ENCODE results near the gene MBNL3. TPM values are rescaled to one million over a fixed set of nuclear protein-coding genes. Genes with fewer than 3 reads are reported as not detected.

The MBNL3 gene
- total RNA-seq, 6 experiments from 2014 or later: 0.17 to 0.66 (median 0.38) TPM

DNA sequence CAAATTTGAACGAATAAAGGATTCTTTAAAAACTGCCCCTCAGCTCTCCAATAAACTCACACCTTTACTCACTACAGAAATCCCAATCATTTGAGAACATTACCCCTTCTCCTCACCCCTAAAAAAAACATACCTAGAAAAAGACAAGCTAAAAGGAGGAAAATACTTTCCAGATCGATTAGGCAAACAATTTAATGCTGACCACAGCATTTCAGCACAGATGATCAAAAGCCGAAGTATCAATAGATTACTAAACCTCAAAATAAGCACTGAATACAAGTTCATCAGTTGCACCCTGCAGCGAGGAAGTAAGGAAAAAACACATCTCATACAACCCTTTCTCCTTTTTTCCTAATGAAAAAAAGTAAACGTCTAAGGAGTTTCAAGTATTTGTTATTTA lies 65.5 kb downstream of the MBNL3 start:
- no peak overlapping the region for H3K27ac Mint-ChIP-seq
- peaks cover 6% of the 10 kb centered on the region; the same call in 1 of the 2 replicates for H3K4me1 Mint-ChIP-seq (ENCODE audit: low read depth)
- no peaks in the 10 kb centered on the region; the same call in 1 of the 2 replicates for H3K27me3 Mint-ChIP-seq (ENCODE audit: insufficient read depth)
- H3K9me3 Mint-ChIP-seq: no peaks in the 10 kb centered on the region
- no peaks in the 10 kb centered on the region for H3K36me3 Mint-ChIP-seq (ENCODE audit: low read depth)
- TF ChIP-seq, protein P1, sequence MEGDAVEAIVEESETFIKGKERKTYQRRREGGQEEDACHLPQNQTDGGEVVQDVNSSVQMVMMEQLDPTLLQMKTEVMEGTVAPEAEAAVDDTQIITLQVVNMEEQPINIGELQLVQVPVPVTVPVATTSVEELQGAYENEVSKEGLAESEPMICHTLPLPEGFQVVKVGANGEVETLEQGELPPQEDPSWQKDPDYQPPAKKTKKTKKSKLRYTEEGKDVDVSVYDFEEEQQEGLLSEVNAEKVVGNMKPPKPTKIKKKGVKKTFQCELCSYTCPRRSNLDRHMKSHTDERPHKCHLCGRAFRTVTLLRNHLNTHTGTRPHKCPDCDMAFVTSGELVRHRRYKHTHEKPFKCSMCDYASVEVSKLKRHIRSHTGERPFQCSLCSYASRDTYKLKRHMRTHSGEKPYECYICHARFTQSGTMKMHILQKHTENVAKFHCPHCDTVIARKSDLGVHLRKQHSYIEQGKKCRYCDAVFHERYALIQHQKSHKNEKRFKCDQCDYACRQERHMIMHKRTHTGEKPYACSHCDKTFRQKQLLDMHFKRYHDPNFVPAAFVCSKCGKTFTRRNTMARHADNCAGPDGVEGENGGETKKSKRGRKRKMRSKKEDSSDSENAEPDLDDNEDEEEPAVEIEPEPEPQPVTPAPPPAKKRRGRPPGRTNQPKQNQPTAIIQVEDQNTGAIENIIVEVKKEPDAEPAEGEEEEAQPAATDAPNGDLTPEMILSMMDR (IDR thresholded peaks at IDR 0.05): no peak
- no peak for DNase-seq
- H3K4me3 Mint-ChIP-seq: no peak overlapping the region

DNA sequence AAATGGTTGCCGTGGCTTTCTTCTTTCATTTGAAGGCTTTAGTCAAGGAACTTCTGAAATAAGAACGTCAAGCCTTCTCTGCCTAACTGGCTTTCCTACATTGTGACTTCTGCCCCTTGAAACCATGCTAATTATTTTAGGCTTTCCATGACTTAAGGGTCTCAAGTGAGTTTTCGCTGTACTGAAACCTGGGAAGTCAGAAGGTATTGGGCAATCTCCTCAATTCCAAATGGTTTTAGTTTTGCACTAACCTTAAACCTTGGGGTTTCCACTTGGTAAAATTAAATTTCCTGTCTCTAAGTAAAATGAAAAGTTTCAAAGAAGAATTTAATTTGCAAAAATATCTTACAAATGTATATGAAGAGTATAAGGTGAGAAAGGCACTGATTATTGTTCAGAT lies 73.8 kb downstream of the MBNL3 start:
- no peaks in the 10 kb centered on the region; the same call in 1 of the 2 replicates for H3K27me3 Mint-ChIP-seq (ENCODE audit: insufficient read depth)
- DNase-seq: no peak
- TF ChIP-seq, protein P1 (IDR thresholded peaks at IDR 0.05): no peak
- no peak overlapping the region for H3K27ac Mint-ChIP-seq
- no peaks in the 10 kb centered on the region for H3K36me3 Mint-ChIP-seq (ENCODE audit: low read depth)
- no peaks in the 10 kb centered on the region for H3K9me3 Mint-ChIP-seq
- H3K4me1 Mint-ChIP-seq (ENCODE audit: low read depth): no peaks in the 10 kb centered on the region
- no peak overlapping the region for H3K4me3 Mint-ChIP-seq

DNA sequence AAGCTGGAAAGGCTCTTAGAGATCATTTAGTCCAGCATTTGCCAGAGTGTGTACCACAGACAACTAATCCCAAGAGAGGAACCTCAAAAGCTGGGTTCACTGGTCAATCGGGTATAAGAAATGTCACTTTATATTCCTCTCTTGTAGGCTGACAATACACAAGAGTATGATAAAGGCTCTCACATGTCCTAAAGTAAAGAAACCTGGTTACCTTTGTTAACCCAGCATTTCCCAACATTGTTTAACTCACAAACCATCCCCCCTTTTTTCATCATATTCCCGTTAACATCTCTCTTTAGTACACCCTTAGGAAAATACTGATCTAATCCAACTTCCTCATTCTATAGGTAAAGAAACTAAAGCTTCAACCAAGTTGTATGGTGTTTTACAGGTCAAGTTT lies 74.4 kb downstream of the MBNL3 start:
- Mint-ChIP-seq H3K9me3 (no peaks in the 10 kb centered on the region), H3K27ac (no peak overlapping the region), H3K4me3 (no peak overlapping the region), H3K4me1 (ENCODE audit: low read depth) (no peaks in the 10 kb centered on the region), H3K27me3 (ENCODE audit: insufficient read depth) (no peaks in the 10 kb centered on the region; the same call in 1 of the 2 replicates), H3K36me3 (ENCODE audit: low read depth) (no peaks in the 10 kb centered on the region)
- TF ChIP-seq, protein P1 (IDR thresholded peaks at IDR 0.05): no peak
- DNase-seq: no peak

DNA sequence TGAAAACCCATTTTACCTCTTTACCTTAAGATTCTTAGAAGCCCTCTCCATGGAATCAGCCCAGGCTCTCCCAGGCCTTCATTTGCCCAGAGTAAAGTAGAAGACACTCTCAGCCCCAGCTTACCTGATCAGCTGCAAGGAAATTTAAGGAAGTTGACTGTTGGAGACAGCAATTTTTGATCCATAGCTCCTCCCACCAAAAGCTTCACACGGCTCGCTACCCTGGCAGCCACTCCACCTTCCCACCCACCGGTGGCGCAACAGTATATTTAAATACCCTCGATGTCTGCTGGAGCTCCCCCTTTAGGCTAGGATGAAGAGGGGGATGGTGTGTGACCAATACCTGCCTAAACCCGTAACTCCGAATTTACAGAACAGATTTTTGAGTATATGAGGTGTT lies 75.4 kb downstream of the MBNL3 start:
- Mint-ChIP-seq H3K27me3 (ENCODE audit: insufficient read depth) (no peaks in the 10 kb centered on the region; the same call in 1 of the 2 replicates), H3K4me1 (ENCODE audit: low read depth) (no peaks in the 10 kb centered on the region), H3K9me3 (no peaks in the 10 kb centered on the region), H3K4me3 (no peak overlapping the region), H3K27ac (no peak overlapping the region), H3K36me3 (ENCODE audit: low read depth) (no peaks in the 10 kb centered on the region)
- no peak for DNase-seq
- TF ChIP-seq, protein P1 (IDR thresholded peaks at IDR 0.05): no peak

DNA sequence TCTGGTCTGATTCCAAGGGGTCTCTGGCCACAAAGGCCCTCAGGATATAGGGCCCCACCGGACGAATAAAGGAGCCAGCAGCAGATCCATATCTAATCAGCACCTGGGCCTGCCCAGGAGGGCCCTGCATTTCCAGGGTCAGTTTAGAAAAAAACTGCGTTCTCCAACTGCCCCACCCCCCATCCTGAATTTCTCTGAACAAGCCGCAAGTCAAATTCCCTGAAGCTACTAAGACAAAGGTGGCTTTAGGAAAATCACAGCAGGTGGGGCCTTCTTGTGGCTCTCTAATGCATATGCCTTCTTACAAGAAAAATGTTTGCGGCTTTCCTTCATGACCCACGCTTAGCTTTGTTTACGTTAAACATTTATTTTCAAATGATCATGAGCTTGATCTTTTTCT lies 76.6 kb downstream of the MBNL3 start:
- H3K36me3 Mint-ChIP-seq (ENCODE audit: low read depth): no peaks in the 10 kb centered on the region
- H3K27me3 Mint-ChIP-seq (ENCODE audit: insufficient read depth): no peaks in the 10 kb centered on the region; the same call in 1 of the 2 replicates
- no peaks in the 10 kb centered on the region for H3K4me1 Mint-ChIP-seq (ENCODE audit: low read depth)
- H3K4me3 Mint-ChIP-seq: no peak overlapping the region
- no peaks in the 10 kb centered on the region for H3K9me3 Mint-ChIP-seq
- TF ChIP-seq, protein P1 (IDR thresholded peaks at IDR 0.05): no peak
- H3K27ac Mint-ChIP-seq: no peak overlapping the region
- DNase-seq: no peak

Measured in HFFc6 (cell line).